Retinal pigment epithelial cell (primary cell): ENCODE data around the gene MBD2.

Source experiments
- DNase-seq: peaks from one replicate; pipeline ENCODE4 v3.0.0-alpha.2; 2010; ENCODE audit warnings: low read depth
- H3K4me3 ChIP-seq: 2 replicates; pipeline ENCODE4 v1.5.1; 2011; ENCODE audit warnings: mild to moderate bottlenecking, low read length, control low read depth, moderate library complexity
- CTCF ChIP-seq: conservative IDR thresholded peaks from 2 replicates; pipeline ENCODE4 v1.5.1; 2011; ENCODE audit warnings: low read depth, low read length, control low read depth, inconsistent platforms

Gene MBD2

GRCh38 chr18:54224379-54225014, at the start of gene MBD2:
MBD2 (minus strand) TSS chr18:54224669; CDS start chr18:54224559, 110 bp downstream.
- peak; percentile 15 for TF ChIP-seq CTCF
- peak within 1 kb of the TSS; percentile 76 for H3K4me3 ChIP-seq
- DNase-seq: peak; percentile 67

DNA sequence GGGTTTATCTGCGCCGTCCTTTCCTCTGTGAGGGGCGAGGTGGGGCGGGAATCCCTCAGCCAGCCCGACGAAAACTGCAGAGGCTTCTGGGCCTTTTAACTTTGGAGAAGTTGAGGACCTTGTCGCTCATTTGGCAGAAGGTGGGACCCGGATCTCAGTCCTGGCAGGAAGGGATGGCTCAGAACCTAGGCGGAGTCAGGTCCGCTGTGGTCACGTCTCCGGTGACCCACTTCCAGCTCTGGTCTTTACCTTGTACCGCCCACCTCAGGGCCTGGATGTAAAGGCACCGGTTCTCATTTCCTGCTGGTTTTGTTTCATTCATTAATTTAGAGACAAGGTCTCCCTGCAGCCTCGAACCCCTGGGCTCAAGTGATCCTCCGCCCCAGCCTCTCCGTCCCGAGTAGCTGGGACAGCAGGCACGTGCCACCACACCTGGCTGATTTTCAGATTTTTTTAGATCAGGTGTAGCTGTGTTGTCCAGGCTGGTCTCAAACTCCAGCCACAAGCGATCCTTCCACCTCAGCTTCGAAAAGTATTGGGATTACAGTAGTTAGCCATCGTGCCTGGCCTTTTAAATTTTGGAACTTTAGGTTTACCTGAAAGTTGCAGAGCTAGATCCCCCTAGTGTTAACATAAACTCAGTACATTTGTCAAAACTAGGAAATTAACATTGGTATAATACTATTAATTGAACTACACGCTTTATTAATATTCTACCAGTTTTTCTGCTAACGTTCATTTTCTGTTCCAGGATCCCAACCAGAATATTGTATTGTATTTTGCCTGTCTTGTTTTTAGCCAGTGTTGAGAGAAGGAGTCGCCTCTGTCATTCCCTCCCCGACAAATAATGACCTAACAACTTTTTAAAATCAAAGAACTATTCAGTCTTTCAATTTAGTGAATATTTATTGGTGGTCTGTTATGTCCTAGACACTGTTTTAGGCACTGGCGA, 45.7 kb upstream of the MBD2 start:
- H3K4me3 ChIP-seq: peak overlapping the region; percentile 67
- DNase-seq: no peak
- TF ChIP-seq CTCF: peak; percentile 53

- TF ChIP-seq CTCF: no peak
- peak overlapping the region; percentile 67 for H3K4me3 ChIP-seq
- DNase-seq: no peak
Measured at GRCh38 chr18:54268751-54269150, 44.3 kb upstream of the MBD2 start.

- H3K4me3 ChIP-seq: no peak overlapping the region
- no peak for DNase-seq
- no peak for TF ChIP-seq CTCF
Measured at GRCh38 chr18:54267701-54268100, 43.2 kb upstream of the MBD2 start.

DNA sequence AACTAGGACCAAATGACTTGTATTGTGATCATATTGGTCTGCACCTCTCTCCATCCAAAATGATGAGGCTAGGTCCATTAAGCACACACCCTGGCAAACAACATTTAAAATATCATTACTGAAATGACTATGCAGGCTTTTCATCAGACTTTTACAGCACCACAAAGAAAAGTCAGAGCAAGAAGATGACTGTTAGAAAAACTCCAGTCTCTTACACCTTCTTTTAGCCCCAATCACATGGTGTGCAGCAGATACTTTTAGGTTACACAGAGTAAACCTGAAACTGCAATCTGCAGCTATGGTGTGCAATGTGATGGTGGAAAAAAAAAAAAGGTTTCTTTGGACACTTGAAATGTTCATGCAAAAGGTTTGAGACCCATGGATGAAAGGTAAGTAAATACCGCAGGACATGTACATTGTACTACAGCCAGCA, 39.5 kb upstream of the MBD2 start:
- no peak for TF ChIP-seq CTCF
- no peak overlapping the region for H3K4me3 ChIP-seq
- DNase-seq: no peak

GRCh38 chr18:54261894-54262293, 37.4 kb upstream of the MBD2 start:
- TF ChIP-seq CTCF: no peak
- H3K4me3 ChIP-seq: no peak overlapping the region
- no peak for DNase-seq
